Fibroblast of lung (primary cell): ENCODE results near the gene RUFY1.

Experiments
- EZH2 ChIP-seq: IDR thresholded peaks from 2 replicates; pipeline ENCODE4 v1.5.1; 2012; ENCODE audit warnings: low read length, control low read depth, mild to moderate bottlenecking; ENCODE audit errors: missing control alignments
- TF ChIP-seq, protein P1 (sequence below), 2 donors: IDR thresholded peaks in 1 of 2; conservative IDR thresholded peaks in 1 of 2; 1 replicate in 1 of 2; 2 replicates in 1 of 2; pipeline ENCODE4 v1.5.1; 2011 to 2012; ENCODE audit warnings: low read length in 2 of 2, control low read depth in 1 of 2, inconsistent platforms in 1 of 2, low read depth in 1 of 2, mild to moderate bottlenecking in 1 of 2

GRCh38 chr5:179534431-179534830 is 15.9 kb upstream of the RUFY1 start:
- no peak for TF ChIP-seq EZH2
- TF ChIP-seq, protein P1, sequence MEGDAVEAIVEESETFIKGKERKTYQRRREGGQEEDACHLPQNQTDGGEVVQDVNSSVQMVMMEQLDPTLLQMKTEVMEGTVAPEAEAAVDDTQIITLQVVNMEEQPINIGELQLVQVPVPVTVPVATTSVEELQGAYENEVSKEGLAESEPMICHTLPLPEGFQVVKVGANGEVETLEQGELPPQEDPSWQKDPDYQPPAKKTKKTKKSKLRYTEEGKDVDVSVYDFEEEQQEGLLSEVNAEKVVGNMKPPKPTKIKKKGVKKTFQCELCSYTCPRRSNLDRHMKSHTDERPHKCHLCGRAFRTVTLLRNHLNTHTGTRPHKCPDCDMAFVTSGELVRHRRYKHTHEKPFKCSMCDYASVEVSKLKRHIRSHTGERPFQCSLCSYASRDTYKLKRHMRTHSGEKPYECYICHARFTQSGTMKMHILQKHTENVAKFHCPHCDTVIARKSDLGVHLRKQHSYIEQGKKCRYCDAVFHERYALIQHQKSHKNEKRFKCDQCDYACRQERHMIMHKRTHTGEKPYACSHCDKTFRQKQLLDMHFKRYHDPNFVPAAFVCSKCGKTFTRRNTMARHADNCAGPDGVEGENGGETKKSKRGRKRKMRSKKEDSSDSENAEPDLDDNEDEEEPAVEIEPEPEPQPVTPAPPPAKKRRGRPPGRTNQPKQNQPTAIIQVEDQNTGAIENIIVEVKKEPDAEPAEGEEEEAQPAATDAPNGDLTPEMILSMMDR (conservative IDR thresholded peaks at IDR 0.05 in 1 of 2, IDR thresholded peaks at IDR 0.05 in 1 of 2; ENCODE audit: low read depth in 1 of 2, low read length in 2 of 2): no peak
